ENCODE results near the gene TNRC6C. TPM values are rescaled to one million over a fixed set of nuclear protein-coding genes. Genes with fewer than 3 reads are reported as not detected.
"Not testable (repeated sequence)": the region's sequence is repeated elsewhere in the genome, so short reads cannot be mapped to it uniquely, and the experiment has no call there.

The TNRC6C gene
- total and polyA plus RNA-seq, 7 donors = 0.92 to 22.1 (median 6.3) TPM

DNA sequence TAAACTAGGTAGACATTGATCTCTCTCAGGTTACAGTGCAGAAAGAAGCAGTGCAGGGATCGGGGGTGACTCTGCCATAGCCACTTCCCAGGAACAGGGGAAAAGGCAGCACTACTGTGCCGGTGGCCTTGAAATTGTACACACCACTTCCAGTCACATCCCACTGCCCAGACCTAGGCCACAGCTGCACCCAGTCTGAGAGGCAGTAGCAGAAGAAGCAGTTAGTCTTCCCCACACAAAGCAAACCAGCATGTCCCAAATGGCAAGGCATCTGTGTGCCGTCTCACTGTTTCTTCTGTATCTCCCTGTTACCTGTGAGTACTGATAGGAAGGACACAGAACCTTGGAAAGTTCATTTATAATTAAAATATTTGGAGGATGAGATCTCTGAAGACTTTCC lies 123.0 kb downstream of the TNRC6C start:
- 92 to 95% methylated on average over 3 of the region's 3 CpGs for WGBS, 2 donors
- DNase-seq = no peak
- TF ChIP-seq POLR2AphosphoS5 (IDR thresholded peaks at IDR 0.05) (no peak), EP300 (IDR thresholded peaks at IDR 0.05) (no peak), POLR2A (IDR thresholded peaks at IDR 0.05) (no peak)
- TF ChIP-seq, protein P1, sequence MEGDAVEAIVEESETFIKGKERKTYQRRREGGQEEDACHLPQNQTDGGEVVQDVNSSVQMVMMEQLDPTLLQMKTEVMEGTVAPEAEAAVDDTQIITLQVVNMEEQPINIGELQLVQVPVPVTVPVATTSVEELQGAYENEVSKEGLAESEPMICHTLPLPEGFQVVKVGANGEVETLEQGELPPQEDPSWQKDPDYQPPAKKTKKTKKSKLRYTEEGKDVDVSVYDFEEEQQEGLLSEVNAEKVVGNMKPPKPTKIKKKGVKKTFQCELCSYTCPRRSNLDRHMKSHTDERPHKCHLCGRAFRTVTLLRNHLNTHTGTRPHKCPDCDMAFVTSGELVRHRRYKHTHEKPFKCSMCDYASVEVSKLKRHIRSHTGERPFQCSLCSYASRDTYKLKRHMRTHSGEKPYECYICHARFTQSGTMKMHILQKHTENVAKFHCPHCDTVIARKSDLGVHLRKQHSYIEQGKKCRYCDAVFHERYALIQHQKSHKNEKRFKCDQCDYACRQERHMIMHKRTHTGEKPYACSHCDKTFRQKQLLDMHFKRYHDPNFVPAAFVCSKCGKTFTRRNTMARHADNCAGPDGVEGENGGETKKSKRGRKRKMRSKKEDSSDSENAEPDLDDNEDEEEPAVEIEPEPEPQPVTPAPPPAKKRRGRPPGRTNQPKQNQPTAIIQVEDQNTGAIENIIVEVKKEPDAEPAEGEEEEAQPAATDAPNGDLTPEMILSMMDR (IDR thresholded peaks at IDR 0.05) = no peak
- H3K36me3 ChIP-seq = peaks cover 3 to 95% (median 40%) of the 10 kb centered on the region in 4 donors
- peak overlapping the region in 1 of 4 donors; percentile 7 for H3K27ac ChIP-seq
- H3K4me1 ChIP-seq = peaks cover 0 to 4% (median 0%) of the 10 kb centered on the region in 4 donors
- intact Hi-C loops (cut with DNase I) = no loop called here
- H3K27me3 ChIP-seq = no peaks in the 10 kb centered on the region
- no peak overlapping the region for H3K4me3 ChIP-seq
- no peaks in the 10 kb centered on the region for H3K9me3 ChIP-seq

DNA sequence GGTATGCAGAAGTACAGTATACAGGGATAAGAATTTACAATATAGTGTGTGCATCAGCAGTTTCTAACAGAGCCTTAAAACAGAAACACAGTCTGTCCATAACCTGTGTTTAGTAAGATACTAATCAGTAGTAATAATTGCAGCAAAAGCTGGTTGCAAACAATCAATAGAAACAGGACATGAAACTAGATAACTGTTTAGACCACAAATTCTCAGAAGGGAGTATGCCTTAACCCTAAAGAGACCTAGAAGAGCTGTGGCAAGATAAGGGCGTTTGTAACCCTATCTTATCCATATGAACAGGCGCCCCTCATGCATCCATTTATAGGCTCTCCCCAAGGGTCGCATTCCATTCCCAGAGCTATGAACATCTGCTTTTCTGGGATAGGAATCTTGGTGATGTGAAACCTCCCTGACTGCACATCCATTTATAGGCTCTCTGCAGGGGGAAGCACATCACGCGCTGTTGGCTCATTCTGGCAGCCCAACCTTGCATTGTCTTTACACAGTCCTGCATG lies 123.9 kb downstream of the TNRC6C start:
- WGBS, 2 donors = 85 to 93% methylated on average over 5 of the region's 5 CpGs
- intact Hi-C loops (cut with DNase I); H3K4me3 ChIP-seq; DNase-seq; H3K9me3 ChIP-seq; H3K27me3 ChIP-seq; H3K4me1 ChIP-seq: not testable (repeated sequence)
- Histone ChIP-seq H3K27ac (peak overlapping the region in 1 of 4 donors; percentile 24), H3K36me3 (peaks cover 6 to 95% (median 40%) of the 10 kb centered on the region in 4 donors)

DNA sequence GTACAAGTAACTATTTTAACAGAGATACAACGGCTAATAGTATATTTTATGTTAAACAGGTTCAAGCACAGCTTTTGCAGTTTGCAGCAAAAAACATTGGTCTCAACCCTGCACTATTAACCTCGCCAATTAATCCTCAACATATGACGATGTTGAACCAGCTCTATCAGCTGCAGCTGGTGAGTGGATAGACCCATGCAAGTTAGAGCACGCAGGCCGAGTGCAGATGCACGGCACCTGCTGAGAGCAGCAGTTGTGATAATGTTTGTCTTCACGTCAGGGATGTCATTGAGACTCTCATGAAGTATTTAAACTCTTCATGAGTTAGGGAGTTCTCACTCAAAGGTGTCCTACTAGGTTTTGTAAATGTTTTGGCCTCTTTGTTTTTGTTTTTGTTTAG lies 124.5 kb downstream of the TNRC6C start:
- intact Hi-C loops (cut with DNase I) = no loop called here
- H3K4me1 ChIP-seq = peaks cover 0 to 4% (median 0%) of the 10 kb centered on the region in 4 donors
- WGBS, 2 donors = 91 to 93% methylated on average over 7 of the region's 7 CpGs
- no peak overlapping the region for H3K27ac ChIP-seq
- H3K27me3 ChIP-seq = no peaks in the 10 kb centered on the region
- no peak for TF ChIP-seq EP300 (IDR thresholded peaks at IDR 0.05)
- no peak for TF ChIP-seq POLR2AphosphoS5 (IDR thresholded peaks at IDR 0.05)
- TF ChIP-seq, protein P1 (IDR thresholded peaks at IDR 0.05) = no peak
- TF ChIP-seq POLR2A (IDR thresholded peaks at IDR 0.05) = no peak
- no peak overlapping the region for H3K4me3 ChIP-seq
- no peak for DNase-seq
- peaks cover 6 to 95% (median 38%) of the 10 kb centered on the region in 4 donors for H3K36me3 ChIP-seq
- no peaks in the 10 kb centered on the region for H3K9me3 ChIP-seq

DNA sequence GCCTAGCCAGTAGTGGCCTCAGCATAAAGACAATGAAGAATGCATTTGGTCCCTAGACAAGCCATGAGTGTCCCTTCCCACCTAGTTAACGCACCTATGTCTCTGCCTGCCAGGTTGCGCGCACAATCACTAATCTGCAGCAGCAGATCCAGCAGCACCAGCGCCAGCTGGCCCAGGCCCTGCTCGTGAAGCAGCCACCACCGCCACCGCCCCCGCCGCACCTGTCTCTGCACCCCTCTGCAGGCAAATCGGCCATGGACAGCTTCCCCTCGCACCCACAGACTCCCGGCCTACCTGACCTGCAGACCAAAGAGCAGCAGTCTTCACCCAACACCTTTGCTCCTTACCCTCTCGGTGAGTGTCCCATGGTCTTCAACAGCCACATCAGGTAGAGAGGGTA lies 128.2 kb downstream of the TNRC6C start:
- intact Hi-C loops (cut with DNase I) = no loop called here
- WGBS, 2 donors = 96 to 97% methylated on average over 13 of the region's 13 CpGs
- Histone ChIP-seq H3K27ac (no peak overlapping the region), H3K9me3 (no peaks in the 10 kb centered on the region), H3K27me3 (no peaks in the 10 kb centered on the region), H3K36me3 (peaks cover 13 to 93% (median 37%) of the 10 kb centered on the region in 4 donors), H3K4me1 (peaks cover 0 to 4% (median 0%) of the 10 kb centered on the region in 4 donors), H3K4me3 (no peak overlapping the region)
- TF ChIP-seq POLR2A (IDR thresholded peaks at IDR 0.05) (no peak), EP300 (IDR thresholded peaks at IDR 0.05) (no peak), POLR2AphosphoS5 (IDR thresholded peaks at IDR 0.05) (no peak)
- TF ChIP-seq, protein P1 (IDR thresholded peaks at IDR 0.05) = no peak
- peak; percentile 50 for DNase-seq

DNA sequence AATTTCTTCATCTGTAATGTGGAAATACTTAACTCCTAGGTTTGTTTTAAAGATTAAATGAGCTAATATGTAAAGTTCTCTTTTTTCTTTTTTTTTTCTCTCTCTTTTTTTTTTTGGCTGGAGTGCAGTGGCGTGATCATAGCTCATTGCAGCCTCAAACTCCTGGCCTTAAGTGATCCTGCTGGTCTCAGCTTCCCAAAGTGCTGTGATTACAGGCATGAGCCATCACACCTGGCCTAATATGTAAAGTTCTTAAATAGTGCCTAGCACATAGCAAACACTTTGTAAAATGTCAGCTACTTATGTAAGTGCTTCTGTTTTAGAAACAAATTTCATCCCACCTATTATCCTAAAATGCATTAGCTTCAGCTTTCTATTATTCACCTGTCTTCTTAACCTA lies 130.0 kb downstream of the TNRC6C start:
- no peaks in the 10 kb centered on the region for H3K4me1 ChIP-seq
- DNase-seq = no peak
- TF ChIP-seq EP300 (IDR thresholded peaks at IDR 0.05) (no peak), POLR2A (IDR thresholded peaks at IDR 0.05) (no peak), POLR2AphosphoS5 (IDR thresholded peaks at IDR 0.05) (no peak)
- TF ChIP-seq, protein P1 (IDR thresholded peaks at IDR 0.05) = no peak
- H3K27ac ChIP-seq = no peak overlapping the region
- 95 to 100% methylated on average over 1 of the region's 1 CpG for WGBS, 2 donors
- intact Hi-C loops (cut with DNase I) = no loop called here
- H3K9me3 ChIP-seq = no peaks in the 10 kb centered on the region
- peaks cover 22 to 98% (median 54%) of the 10 kb centered on the region in 4 donors for H3K36me3 ChIP-seq
- no peak overlapping the region for H3K4me3 ChIP-seq
- H3K27me3 ChIP-seq = no peaks in the 10 kb centered on the region

Data from sigmoid colon (tissue), 7 donors.